ENCODE measurements around the gene COL4A5. TPM values are rescaled to one million over a fixed set of nuclear protein-coding genes. Genes with fewer than 3 reads are reported as not detected.

Gene COL4A5
- total RNA-seq, 1 experiment from 2014 or later, result 48.1 TPM

- intact Hi-C loops (cut with micrococcal nuclease; ENCODE audit: unreplicated experiment), result no loop called here
- Histone ChIP-seq H3K9me3 (no peaks in the 10 kb centered on the region), H3K4me3 (ENCODE audit: low read depth, low read length) (no peak overlapping the region), H3K4me1 (0 out of 2 replicates have a peak, but pooled peaks cover 9% of the 10 kb centered on the region), H3K27me3 (replicated peaks; ENCODE audit: control insufficient read depth, insufficient read depth, low read length) (no peaks in the 10 kb centered on the region), H3K36me3 (ENCODE audit: control insufficient read depth, insufficient read depth, low read length) (no peaks in the 10 kb centered on the region)
- Mint-ChIP-seq H3K27me3 (ENCODE audit: insufficient read depth, unreplicated experiment) (no peaks in the 10 kb centered on the region), H3K4me1 (ENCODE audit: low read depth, unreplicated experiment) (no peaks in the 10 kb centered on the region), H3K36me3 (ENCODE audit: insufficient read depth, unreplicated experiment) (no peaks in the 10 kb centered on the region), H3K4me3 (ENCODE audit: unreplicated experiment) (no peak overlapping the region), H3K27ac (ENCODE audit: unreplicated experiment) (no peak overlapping the region), H3K9me3 (ENCODE audit: unreplicated experiment) (no peaks in the 10 kb centered on the region)
- no TSS peak for BruUV-seq (replicated peaks)
- TF ChIP-seq, protein P1, sequence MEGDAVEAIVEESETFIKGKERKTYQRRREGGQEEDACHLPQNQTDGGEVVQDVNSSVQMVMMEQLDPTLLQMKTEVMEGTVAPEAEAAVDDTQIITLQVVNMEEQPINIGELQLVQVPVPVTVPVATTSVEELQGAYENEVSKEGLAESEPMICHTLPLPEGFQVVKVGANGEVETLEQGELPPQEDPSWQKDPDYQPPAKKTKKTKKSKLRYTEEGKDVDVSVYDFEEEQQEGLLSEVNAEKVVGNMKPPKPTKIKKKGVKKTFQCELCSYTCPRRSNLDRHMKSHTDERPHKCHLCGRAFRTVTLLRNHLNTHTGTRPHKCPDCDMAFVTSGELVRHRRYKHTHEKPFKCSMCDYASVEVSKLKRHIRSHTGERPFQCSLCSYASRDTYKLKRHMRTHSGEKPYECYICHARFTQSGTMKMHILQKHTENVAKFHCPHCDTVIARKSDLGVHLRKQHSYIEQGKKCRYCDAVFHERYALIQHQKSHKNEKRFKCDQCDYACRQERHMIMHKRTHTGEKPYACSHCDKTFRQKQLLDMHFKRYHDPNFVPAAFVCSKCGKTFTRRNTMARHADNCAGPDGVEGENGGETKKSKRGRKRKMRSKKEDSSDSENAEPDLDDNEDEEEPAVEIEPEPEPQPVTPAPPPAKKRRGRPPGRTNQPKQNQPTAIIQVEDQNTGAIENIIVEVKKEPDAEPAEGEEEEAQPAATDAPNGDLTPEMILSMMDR (IDR thresholded peaks at IDR 0.05; ENCODE audit: insufficient read depth in 1 of 2, low read depth in 1 of 2, low read length in 1 of 2, severe bottlenecking in 1 of 2, unreplicated experiment in 1 of 2), result no peak
- no peak for DNase-seq
- ChIA-PET POLR2A (no interaction called here), CTCF (no interaction called here)
Observed at GRCh38 chrX:108417257-108417656, 22.4 kb upstream of the COL4A5 start.

DNA sequence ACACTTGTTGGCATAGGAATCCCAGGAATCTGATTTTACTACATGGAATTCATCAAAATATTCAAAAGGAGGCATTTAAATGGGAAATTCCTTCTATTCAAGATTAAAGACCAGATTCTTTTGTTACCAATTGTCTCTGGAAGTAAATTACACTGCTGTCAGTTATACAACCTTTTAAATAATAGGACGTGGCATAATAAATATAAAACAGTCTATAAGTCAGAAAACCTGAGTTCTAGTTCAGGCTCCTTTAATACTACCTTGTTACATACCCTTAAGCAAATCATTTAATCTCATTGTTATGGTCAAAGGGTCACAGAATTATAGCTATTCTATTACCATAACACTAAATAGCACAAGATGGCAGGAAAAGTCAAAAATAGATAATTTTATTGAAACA is 20.2 kb upstream of the COL4A5 start:
- no peaks in the 10 kb centered on the region for H3K9me3 ChIP-seq
- no peak for DNase-seq
- ChIA-PET CTCF (no interaction called here), POLR2A (no interaction called here)
- Mint-ChIP-seq H3K9me3 (ENCODE audit: unreplicated experiment) (no peaks in the 10 kb centered on the region), H3K27me3 (ENCODE audit: insufficient read depth, unreplicated experiment) (no peaks in the 10 kb centered on the region), H3K4me1 (ENCODE audit: low read depth, unreplicated experiment) (no peaks in the 10 kb centered on the region), H3K4me3 (ENCODE audit: unreplicated experiment) (no peak overlapping the region), H3K27ac (ENCODE audit: unreplicated experiment) (no peak overlapping the region), H3K36me3 (ENCODE audit: insufficient read depth, unreplicated experiment) (no peaks in the 10 kb centered on the region)
- TF ChIP-seq, protein P1 (IDR thresholded peaks at IDR 0.05; ENCODE audit: insufficient read depth in 1 of 2, low read depth in 1 of 2, low read length in 1 of 2, severe bottlenecking in 1 of 2, unreplicated experiment in 1 of 2), result no peak
- intact Hi-C loops (cut with micrococcal nuclease; ENCODE audit: unreplicated experiment), result no loop called here
- H3K36me3 ChIP-seq (ENCODE audit: control insufficient read depth, insufficient read depth, low read length), result no peaks in the 10 kb centered on the region
- BruUV-seq (replicated peaks), result no TSS peak
- 0 out of 2 replicates have a peak, but pooled peaks cover 6% of the 10 kb centered on the region for H3K4me1 ChIP-seq
- no peak overlapping the region for H3K4me3 ChIP-seq (ENCODE audit: low read depth, low read length)
- no peaks in the 10 kb centered on the region for H3K27me3 ChIP-seq (replicated peaks; ENCODE audit: control insufficient read depth, insufficient read depth, low read length)

- Histone ChIP-seq H3K27me3 (replicated peaks; ENCODE audit: control insufficient read depth, insufficient read depth, low read length) (no peaks in the 10 kb centered on the region), H3K9me3 (no peaks in the 10 kb centered on the region), H3K36me3 (ENCODE audit: control insufficient read depth, insufficient read depth, low read length) (no peaks in the 10 kb centered on the region), H3K4me1 (0 out of 2 replicates have a peak, but pooled peaks cover 6% of the 10 kb centered on the region), H3K4me3 (ENCODE audit: low read depth, low read length) (no peak overlapping the region)
- Mint-ChIP-seq H3K4me3 (ENCODE audit: unreplicated experiment) (no peak overlapping the region), H3K27ac (ENCODE audit: unreplicated experiment) (no peak overlapping the region), H3K36me3 (ENCODE audit: insufficient read depth, unreplicated experiment) (no peaks in the 10 kb centered on the region), H3K27me3 (ENCODE audit: insufficient read depth, unreplicated experiment) (no peaks in the 10 kb centered on the region), H3K9me3 (ENCODE audit: unreplicated experiment) (no peaks in the 10 kb centered on the region), H3K4me1 (ENCODE audit: low read depth, unreplicated experiment) (no peaks in the 10 kb centered on the region)
- POLR2A ChIA-PET, result interaction anchor here (0.6 kb wide), 1 partner anchor 18 kb away, joined by 3 read pairs; no protein-coding TSS in a partner anchor
- no peak for DNase-seq
- BruUV-seq (replicated peaks), result no TSS peak
- TF ChIP-seq, protein P1 (IDR thresholded peaks at IDR 0.05; ENCODE audit: insufficient read depth in 1 of 2, low read depth in 1 of 2, low read length in 1 of 2, severe bottlenecking in 1 of 2, unreplicated experiment in 1 of 2), result no peak
- CTCF ChIA-PET, result no interaction called here
- intact Hi-C loops (cut with micrococcal nuclease; ENCODE audit: unreplicated experiment), result no loop called here
Observed at GRCh38 chrX:108420481-108420880, 19.2 kb upstream of the COL4A5 start.
